Lower leg skin (tissue), 3 donors: ENCODE measurements around the gene EXOC6B.

Experiments
- POLR2A ChIP-seq, 2 donors: fragments of 450-650 bp; IDR thresholded peaks; one replicate each; pipeline ENCODE4 v1.6.1; 2016 to 2017; ENCODE audit warnings: antibody characterized with exemption in 2 of 2, mild to moderate bottlenecking in 1 of 2, moderate library complexity in 1 of 2
- TF ChIP-seq, protein P1 (sequence below), 3 donors: fragments of 450-650 bp; IDR thresholded peaks; one replicate each; pipeline ENCODE4 v1.5.1; 2016; ENCODE audit warnings: antibody characterized with exemption in 3 of 3, mild to moderate bottlenecking in 3 of 3, moderate library complexity in 2 of 3

DNA sequence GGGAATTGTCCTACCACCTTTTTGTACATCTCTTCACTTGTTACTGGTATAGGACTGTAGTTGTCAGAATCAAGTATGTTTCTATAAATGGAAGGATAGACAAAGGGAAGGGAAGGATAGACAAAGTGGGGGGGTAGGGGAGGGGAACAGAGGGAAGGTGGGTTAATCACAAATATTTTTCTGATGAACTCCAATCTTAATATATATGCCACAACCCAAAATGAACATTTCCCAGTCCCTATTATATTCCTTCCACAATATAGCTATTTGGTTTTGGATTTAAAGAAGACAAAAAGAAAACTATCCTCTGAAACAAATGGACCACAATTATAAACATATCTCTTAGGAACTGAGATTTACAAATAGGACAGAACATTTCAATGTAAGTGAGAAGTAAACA is 329.4 kb downstream of the EXOC6B start:
- TF ChIP-seq, protein P1, sequence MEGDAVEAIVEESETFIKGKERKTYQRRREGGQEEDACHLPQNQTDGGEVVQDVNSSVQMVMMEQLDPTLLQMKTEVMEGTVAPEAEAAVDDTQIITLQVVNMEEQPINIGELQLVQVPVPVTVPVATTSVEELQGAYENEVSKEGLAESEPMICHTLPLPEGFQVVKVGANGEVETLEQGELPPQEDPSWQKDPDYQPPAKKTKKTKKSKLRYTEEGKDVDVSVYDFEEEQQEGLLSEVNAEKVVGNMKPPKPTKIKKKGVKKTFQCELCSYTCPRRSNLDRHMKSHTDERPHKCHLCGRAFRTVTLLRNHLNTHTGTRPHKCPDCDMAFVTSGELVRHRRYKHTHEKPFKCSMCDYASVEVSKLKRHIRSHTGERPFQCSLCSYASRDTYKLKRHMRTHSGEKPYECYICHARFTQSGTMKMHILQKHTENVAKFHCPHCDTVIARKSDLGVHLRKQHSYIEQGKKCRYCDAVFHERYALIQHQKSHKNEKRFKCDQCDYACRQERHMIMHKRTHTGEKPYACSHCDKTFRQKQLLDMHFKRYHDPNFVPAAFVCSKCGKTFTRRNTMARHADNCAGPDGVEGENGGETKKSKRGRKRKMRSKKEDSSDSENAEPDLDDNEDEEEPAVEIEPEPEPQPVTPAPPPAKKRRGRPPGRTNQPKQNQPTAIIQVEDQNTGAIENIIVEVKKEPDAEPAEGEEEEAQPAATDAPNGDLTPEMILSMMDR (IDR thresholded peaks at IDR 0.05) = no peak
- TF ChIP-seq POLR2A (IDR thresholded peaks at IDR 0.05) = no peak
